ENCODE data around the gene DMD.

Gene DMD

DNA sequence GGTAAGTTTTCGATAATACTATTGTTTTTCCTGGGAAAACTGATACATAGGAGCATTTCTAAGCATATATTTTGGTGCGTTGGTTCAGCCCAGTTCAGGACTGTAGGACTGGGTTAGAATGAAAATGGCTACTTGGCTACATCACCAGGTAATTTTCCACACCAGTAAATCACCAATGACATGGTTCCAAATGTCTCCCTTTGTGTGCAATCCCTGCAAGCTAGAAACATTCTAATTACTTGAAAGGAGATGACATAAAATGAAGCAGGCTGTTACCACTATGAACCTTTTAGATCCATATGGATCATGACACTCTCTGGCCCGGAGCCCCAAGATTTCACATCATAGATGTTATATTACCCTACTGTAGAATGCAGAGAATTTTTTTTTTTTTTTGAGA lies 1562.1 kb downstream of the DMD start:
- no peak overlapping the region for H3K27ac ChIP-seq
- no peak for DNase-seq (ENCODE audit: low read depth, low spot score)

DNA sequence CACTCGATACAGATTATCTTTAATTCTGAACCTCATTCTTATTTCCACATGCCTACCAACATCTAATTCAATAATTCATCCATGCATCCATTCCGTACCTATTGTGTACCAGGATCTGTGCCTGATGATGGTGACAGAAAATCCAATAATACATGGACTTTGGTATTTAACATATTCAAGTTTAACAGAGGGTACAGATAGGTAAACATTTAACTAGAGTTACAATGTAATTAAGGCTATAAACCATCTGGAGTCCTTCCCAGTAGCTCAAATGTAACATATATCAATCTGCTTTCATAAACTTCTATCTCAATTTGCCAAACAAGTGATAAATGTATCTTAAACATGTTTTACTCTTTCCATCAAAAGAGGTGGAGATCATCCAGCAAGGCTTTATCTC lies 1578.0 kb downstream of the DMD start:
- Histone ChIP-seq H3K36me3 (ENCODE audit: insufficient read depth, low read length) (no peaks in the 10 kb centered on the region), H3K9ac (ENCODE audit: insufficient read length) (no peak overlapping the region), H3K27ac (no peak overlapping the region), H3K4me3 (no peak overlapping the region), H3K9me3 (ENCODE audit: low read depth, low read length) (no peaks in the 10 kb centered on the region)
- TF ChIP-seq EZH2 (IDR thresholded peaks at IDR 0.05) (no peak), FOXP2 (optimal IDR thresholded peaks at IDR 0.05; ENCODE audit: control extremely low read depth, extremely low read length, insufficient read depth) (no peak), POLR2AphosphoS5 (IDR thresholded peaks at IDR 0.05; ENCODE audit: borderline replicate concordance, low read depth, low read length) (no peak)
- DNase-seq (ENCODE audit: low read depth, low spot score): no peak

More for the DNA sequence above, 1562.1 kb downstream of the DMD start:
- Histone ChIP-seq H3K9me3 (ENCODE audit: low read depth, low read length) (no peaks in the 10 kb centered on the region), H3K36me3 (ENCODE audit: insufficient read depth, low read length) (no peaks in the 10 kb centered on the region), H3K4me3 (no peak overlapping the region), H3K9ac (ENCODE audit: insufficient read length) (no peak overlapping the region)
- no peak for TF ChIP-seq POLR2AphosphoS5 (IDR thresholded peaks at IDR 0.05; ENCODE audit: borderline replicate concordance, low read depth, low read length)
- TF ChIP-seq FOXP2 (optimal IDR thresholded peaks at IDR 0.05; ENCODE audit: control extremely low read depth, extremely low read length, insufficient read depth): no peak
- TF ChIP-seq EZH2 (IDR thresholded peaks at IDR 0.05): no peak

DNA sequence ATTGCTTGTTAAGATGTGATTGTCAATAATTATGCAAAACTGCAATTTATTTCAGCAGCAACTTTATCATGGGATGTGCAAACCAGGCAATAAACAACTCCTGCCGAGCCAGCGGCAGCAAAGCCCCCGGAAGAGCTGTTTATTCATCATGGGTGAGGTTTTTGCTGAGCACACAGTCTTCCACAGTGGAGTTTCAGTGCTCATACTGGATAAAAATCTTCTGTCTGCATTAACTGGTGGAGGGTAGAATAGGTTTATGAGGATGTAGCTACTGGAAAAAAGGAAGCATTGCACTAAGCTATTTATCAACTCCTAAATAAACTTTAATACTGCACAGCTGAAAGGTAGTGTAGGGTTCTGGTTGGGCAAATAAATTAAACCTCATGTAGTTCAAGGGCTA lies 1582.2 kb downstream of the DMD start:
- H3K36me3 ChIP-seq (ENCODE audit: insufficient read depth, low read length): no peaks in the 10 kb centered on the region
- no peaks in the 10 kb centered on the region for H3K9me3 ChIP-seq (ENCODE audit: low read depth, low read length)
- TF ChIP-seq POLR2AphosphoS5 (IDR thresholded peaks at IDR 0.05; ENCODE audit: borderline replicate concordance, low read depth, low read length) (no peak), FOXP2 (optimal IDR thresholded peaks at IDR 0.05; ENCODE audit: control extremely low read depth, extremely low read length, insufficient read depth) (no peak), EZH2 (IDR thresholded peaks at IDR 0.05) (no peak)
- no peak overlapping the region for H3K27ac ChIP-seq
- DNase-seq (ENCODE audit: low read depth, low spot score): no peak
- H3K9ac ChIP-seq (ENCODE audit: insufficient read length): no peak overlapping the region
- H3K4me3 ChIP-seq: no peak overlapping the region

GRCh38 chrX:31609130-31609529 lies 1602.2 kb downstream of the DMD start:
- DNase-seq (ENCODE audit: low read depth, low spot score): no peak
- TF ChIP-seq FOXP2 (optimal IDR thresholded peaks at IDR 0.05; ENCODE audit: control extremely low read depth, extremely low read length, insufficient read depth): no peak
- TF ChIP-seq EZH2 (IDR thresholded peaks at IDR 0.05): no peak
- TF ChIP-seq POLR2AphosphoS5 (IDR thresholded peaks at IDR 0.05; ENCODE audit: borderline replicate concordance, low read depth, low read length): no peak
- Histone ChIP-seq H3K4me3 (no peak overlapping the region), H3K27ac (no peak overlapping the region; the same call in 1 of the 2 replicates), H3K36me3 (ENCODE audit: insufficient read depth, low read length) (no peaks in the 10 kb centered on the region), H3K9ac (ENCODE audit: insufficient read length) (no peak overlapping the region), H3K9me3 (ENCODE audit: low read depth, low read length) (no peaks in the 10 kb centered on the region)

DNA sequence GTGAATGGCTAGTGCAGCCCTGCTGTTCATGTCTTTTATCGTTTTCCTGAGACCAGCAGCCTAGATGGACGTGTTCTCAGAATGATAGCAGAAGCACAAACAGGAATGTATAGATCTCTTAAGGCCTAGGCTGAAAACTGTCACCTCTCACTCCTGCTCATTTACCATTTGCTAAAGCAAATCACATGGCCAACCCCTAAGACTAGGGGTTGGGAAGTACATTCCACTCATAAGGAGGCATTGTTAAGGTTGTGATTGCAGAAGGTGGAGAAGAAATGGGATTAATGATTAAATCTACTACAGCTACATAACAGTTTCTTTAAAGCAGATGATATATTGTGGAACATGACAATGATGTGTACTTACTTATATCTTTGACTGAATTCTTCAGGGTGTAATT lies 1602.7 kb downstream of the DMD start:
- DNase-seq (ENCODE audit: low read depth, low spot score): no peak
- Histone ChIP-seq H3K4me3 (no peak overlapping the region), H3K27ac (no peak overlapping the region; the same call in 1 of the 2 replicates), H3K36me3 (ENCODE audit: insufficient read depth, low read length) (no peaks in the 10 kb centered on the region), H3K9me3 (ENCODE audit: low read depth, low read length) (no peaks in the 10 kb centered on the region), H3K9ac (ENCODE audit: insufficient read length) (no peak overlapping the region)
- TF ChIP-seq EZH2 (IDR thresholded peaks at IDR 0.05) (no peak), FOXP2 (optimal IDR thresholded peaks at IDR 0.05; ENCODE audit: control extremely low read depth, extremely low read length, insufficient read depth) (no peak)

DNA sequence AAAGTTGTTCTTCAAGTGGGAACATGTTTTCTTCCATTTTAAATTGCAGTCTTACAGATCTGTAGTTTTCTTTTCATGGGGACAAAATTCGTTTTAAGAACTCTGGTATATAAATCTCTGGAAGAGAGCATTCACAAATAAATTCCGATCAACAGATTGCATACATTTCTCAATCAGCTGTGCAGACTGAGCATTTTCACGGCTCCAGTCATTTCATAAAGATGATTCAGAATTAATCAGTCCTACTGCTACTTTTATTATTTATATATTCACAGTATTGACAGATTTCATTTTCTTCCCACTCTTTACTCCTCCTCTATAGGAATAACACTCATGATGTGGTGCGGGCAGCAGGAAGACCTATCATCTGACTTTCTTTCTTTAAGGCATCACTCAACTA lies 1604.6 kb downstream of the DMD start:
- TF ChIP-seq EZH2 (IDR thresholded peaks at IDR 0.05) (no peak), POLR2AphosphoS5 (IDR thresholded peaks at IDR 0.05; ENCODE audit: borderline replicate concordance, low read depth, low read length) (no peak), FOXP2 (optimal IDR thresholded peaks at IDR 0.05; ENCODE audit: control extremely low read depth, extremely low read length, insufficient read depth) (no peak)
- Histone ChIP-seq H3K9ac (ENCODE audit: insufficient read length) (no peak overlapping the region), H3K4me3 (no peak overlapping the region), H3K27ac (no peak overlapping the region), H3K9me3 (ENCODE audit: low read depth, low read length) (no peaks in the 10 kb centered on the region), H3K36me3 (ENCODE audit: insufficient read depth, low read length) (no peaks in the 10 kb centered on the region)
- no peak for DNase-seq (ENCODE audit: low read depth, low spot score)

DNA sequence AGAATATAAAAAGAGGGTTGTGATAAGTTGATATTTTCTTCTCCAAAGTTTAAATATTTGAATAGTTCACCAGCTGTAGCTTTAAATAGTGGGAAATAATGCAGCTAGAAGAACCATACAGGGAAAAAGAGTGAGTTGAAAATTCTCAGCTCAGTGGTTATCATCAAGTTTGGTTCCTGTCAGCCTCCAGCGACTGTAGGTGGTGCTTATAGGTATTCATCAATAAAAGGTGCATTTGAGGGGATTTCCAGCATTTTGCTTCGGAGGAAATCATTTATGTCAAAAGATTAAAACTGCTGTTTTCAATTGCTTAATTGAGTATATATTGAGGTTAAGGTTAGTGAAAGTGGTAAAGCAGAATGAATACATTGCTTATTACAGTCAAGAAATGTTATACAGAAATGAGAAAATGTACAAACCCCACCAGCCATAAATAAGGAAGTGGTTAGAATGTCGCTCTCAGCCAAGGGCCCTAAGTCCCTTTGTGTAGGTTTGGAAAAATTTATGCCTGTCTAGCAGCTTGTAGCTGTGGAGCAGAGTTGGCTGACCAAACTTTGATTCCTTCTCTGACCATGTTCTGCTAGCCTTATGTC lies 1606.6 kb downstream of the DMD start:
- Histone ChIP-seq H3K9ac (ENCODE audit: insufficient read length) (no peak overlapping the region), H3K27ac (no peak overlapping the region), H3K4me3 (no peak overlapping the region), H3K9me3 (ENCODE audit: low read depth, low read length) (no peaks in the 10 kb centered on the region), H3K36me3 (ENCODE audit: insufficient read depth, low read length) (no peaks in the 10 kb centered on the region)
- no peak for DNase-seq (ENCODE audit: low read depth, low spot score)
- TF ChIP-seq EZH2 (IDR thresholded peaks at IDR 0.05) (no peak), POLR2AphosphoS5 (IDR thresholded peaks at IDR 0.05; ENCODE audit: borderline replicate concordance, low read depth, low read length) (no peak), FOXP2 (optimal IDR thresholded peaks at IDR 0.05; ENCODE audit: control extremely low read depth, extremely low read length, insufficient read depth) (no peak)

DNA sequence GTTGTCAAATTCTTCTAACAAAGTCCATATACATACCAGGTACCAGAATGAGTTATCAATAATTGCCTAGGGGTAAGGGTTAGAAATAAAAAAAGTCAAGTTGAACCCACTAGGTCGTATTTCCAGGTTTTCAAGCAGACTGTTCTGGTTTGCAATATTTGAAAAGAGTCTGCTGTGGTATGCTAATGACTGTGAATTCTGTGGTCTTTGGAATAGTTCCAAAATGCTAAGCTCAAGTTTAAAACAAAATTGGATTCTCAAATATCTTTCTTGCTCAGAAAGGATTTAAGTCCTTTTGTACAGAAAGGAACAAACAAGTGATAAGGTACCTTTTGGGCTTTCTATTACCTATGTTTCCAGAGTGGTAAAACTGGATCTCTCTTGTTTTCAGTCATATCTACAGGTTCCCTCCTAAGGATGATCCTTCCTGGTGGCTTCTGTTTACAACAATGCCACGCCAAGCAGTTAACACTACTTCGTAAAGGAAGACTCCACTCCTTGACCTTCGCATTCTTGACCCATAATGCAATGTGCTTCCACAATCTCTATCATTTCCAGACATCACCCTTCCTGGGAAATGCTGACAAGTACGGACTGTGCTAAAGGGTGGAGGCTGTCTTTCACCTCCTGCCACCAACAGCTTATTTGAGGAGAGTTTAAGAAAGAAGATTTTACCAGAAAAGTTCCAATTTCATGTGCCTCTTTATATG lies 1607.8 kb downstream of the DMD start:
- TF ChIP-seq FOXP2 (optimal IDR thresholded peaks at IDR 0.05; ENCODE audit: control extremely low read depth, extremely low read length, insufficient read depth): no peak
- no peak for TF ChIP-seq EZH2 (IDR thresholded peaks at IDR 0.05)
- no peak for TF ChIP-seq POLR2AphosphoS5 (IDR thresholded peaks at IDR 0.05; ENCODE audit: borderline replicate concordance, low read depth, low read length)
- DNase-seq (ENCODE audit: low read depth, low spot score): no peak
- H3K4me3 ChIP-seq: no peak overlapping the region
- no peak overlapping the region for H3K27ac ChIP-seq
- H3K9me3 ChIP-seq (ENCODE audit: low read depth, low read length): no peaks in the 10 kb centered on the region
- no peak overlapping the region for H3K9ac ChIP-seq (ENCODE audit: insufficient read length)
- H3K36me3 ChIP-seq (ENCODE audit: insufficient read depth, low read length): no peaks in the 10 kb centered on the region
